Liver (tissue), 9 donors: ENCODE results near the gene F5. TPM values are rescaled to one million over a fixed set of nuclear protein-coding genes. Genes with fewer than 3 reads are reported as not detected.

Source experiments
- DNase-seq: peaks from one replicate; pipeline ENCODE4 v3.0.0-alpha.2; 2017; ENCODE audit warnings: low spot score
- H3K27ac ChIP-seq, 2 donors: one replicate each; pipeline ENCODE4 v1.7.0; 2013; ENCODE audit warnings: inconsistent platforms in 2 of 2, low read length in 2 of 2, control low read depth in 1 of 2, low read depth in 1 of 2, mild to moderate bottlenecking in 1 of 2
- H3K27me3 ChIP-seq, 4 donors: one replicate each; pipeline versions ENCODE4 v1.6.1 to v1.7.0; 2013; ENCODE audit warnings: low read length in 3 of 4, inconsistent platforms in 1 of 4, mild to moderate bottlenecking in 1 of 4, moderate library complexity in 1 of 4; ENCODE audit not compliant: control insufficient read depth in 4 of 4, insufficient read depth in 4 of 4
- H3K36me3 ChIP-seq, 4 donors: one replicate each; pipeline versions ENCODE4 v1.6.1 to v1.7.0; 2013; ENCODE audit warnings: low read length in 3 of 4, mild to moderate bottlenecking in 3 of 4, low read depth in 1 of 4, moderate library complexity in 1 of 4; ENCODE audit not compliant: control insufficient read depth in 4 of 4, insufficient read depth in 3 of 4
- H3K4me1 ChIP-seq, 4 donors: one replicate each; pipeline versions ENCODE4 v1.6.1 to v1.7.0; 2013; ENCODE audit warnings: low read length in 3 of 4, mild to moderate bottlenecking in 3 of 4, moderate library complexity in 1 of 4; ENCODE audit not compliant: control insufficient read depth in 4 of 4, insufficient read depth in 4 of 4
- H3K4me3 ChIP-seq, 3 donors: one replicate each; pipeline versions ENCODE4 v1.6.1 to v1.7.0; 2013; ENCODE audit warnings: low read length in 3 of 3, control low read depth in 1 of 3, low read depth in 1 of 3, mild to moderate bottlenecking in 1 of 3
- H3K9ac ChIP-seq, 2 donors: one replicate each; pipeline ENCODE4 v1.7.0; 2013; ENCODE audit warnings: low read length in 2 of 2, mild to moderate bottlenecking in 2 of 2, moderate library complexity in 2 of 2, control low read depth in 1 of 2, low read depth in 1 of 2
- H3K9me3 ChIP-seq, 4 donors: one replicate each; pipeline versions ENCODE4 v1.6.1 to v1.7.0; 2013; ENCODE audit warnings: low read length in 3 of 4; ENCODE audit not compliant: control insufficient read depth in 4 of 4
- CTCF ChIP-seq: fragments of 150-350 bp; IDR thresholded peaks from 2 replicates; pipeline ENCODE4 v1.5.1; 2017; ENCODE audit warnings: improper control_type of control experiment, low read depth, low read length; ENCODE audit not compliant: missing input control
- FOXA1 ChIP-seq: IDR thresholded peaks from 2 replicates; pipeline ENCODE4 v1.6.1; 2016; ENCODE audit warnings: antibody characterized with exemption
- HNF4A ChIP-seq, 2 donors: conservative IDR thresholded peaks; 2 replicates each; pipeline ENCODE4 v1.6.1; 2016; ENCODE audit warnings: antibody characterized with exemption in 2 of 2, mild to moderate bottlenecking in 2 of 2
- HNF4G ChIP-seq: IDR thresholded peaks from 2 replicates; pipeline ENCODE4 v1.6.1; 2016; ENCODE audit warnings: antibody characterized with exemption
- NR2F2 ChIP-seq: IDR thresholded peaks from 2 replicates; pipeline ENCODE4 v1.6.1; 2016; ENCODE audit warnings: antibody characterized with exemption
- RAD21 ChIP-seq, 2 donors: IDR thresholded peaks; 2 replicates each; pipeline ENCODE4 v1.6.1; 2016; ENCODE audit warnings: antibody characterized with exemption in 2 of 2, mild to moderate bottlenecking in 2 of 2
- RXRA ChIP-seq, 2 donors: IDR thresholded peaks; 2 replicates each; pipeline ENCODE4 v1.6.1; 2017 to 2018; ENCODE audit warnings: antibody characterized with exemption in 2 of 2, mild to moderate bottlenecking in 1 of 2
- SP1 ChIP-seq: IDR thresholded peaks from 2 replicates; pipeline ENCODE4 v1.6.1; 2018; ENCODE audit warnings: antibody characterized with exemption, mild to moderate bottlenecking
- TAF1 ChIP-seq: conservative IDR thresholded peaks from 2 replicates; pipeline ENCODE4 v1.6.1; 2016; ENCODE audit warnings: antibody characterized with exemption, mild to moderate bottlenecking
- WGBS: extraction: QIAGEN DNeasy Blood & Tissue Kit; methylation state at CpG from one replicate; pipeline ENCODE4 v1.1.7; 2013; 5-methylcytosine and 5-hydroxymethylcytosine counted together
- polyA plus RNA-seq, 2 donors: library from polyadenylated mRNA; stranded (reverse) in 1 of 2; unstranded in 1 of 2; fragments of 200-250 nt in 1 of 2; fragments of >200 nt in 1 of 2; fragmentation: Nextera tagmentation in 1 of 2; extraction: Ambion mirVana in 1 of 2; gene quantifications; one replicate each; pipeline versions ENCODE4 v1.2.1 to v1.2.3, GENCODE V29; 2013 to 2015
- total RNA-seq, 2 donors: library from RNA; depleted of rRNA; stranded (reverse); fragments of >200 nt; gene quantifications; one replicate each; pipeline ENCODE4 v1.2.3, GENCODE V29; 2014
- TF ChIP-seq, protein P1 (sequence below): IDR thresholded peaks from 2 replicates; pipeline ENCODE4 v1.6.1; 2016; ENCODE audit warnings: antibody characterized with exemption, mild to moderate bottlenecking
- TF ChIP-seq, protein P2 (sequence below): IDR thresholded peaks from 2 replicates; pipeline ENCODE4 v1.6.1; 2016; ENCODE audit warnings: antibody characterized with exemption
- donor health status: healthy.
- donor health status: healthy.
- donor health status: healthy.
- donor health status: healthy.
- donor health status: healthy.

The F5 gene
- total and polyA plus RNA-seq, 4 donors = 86.1 to 155 (median 129) TPM

GRCh38 chr1:169604781-169605560 lies 18.7 kb upstream of the F5 start:
- no peak for TF ChIP-seq NR2F2
- WGBS = 43% methylated on average over 5 of the region's 5 CpGs
- no peak for DNase-seq
- Histone ChIP-seq H3K4me1 (no peaks in the 10 kb centered on the region), H3K36me3 (no peaks in the 10 kb centered on the region), H3K9me3 (no peaks in the 10 kb centered on the region), H3K4me3 (no peak overlapping the region), H3K27me3 (no peaks in the 10 kb centered on the region), H3K27ac (no peak overlapping the region), H3K9ac (no peak overlapping the region)

GRCh38 chr1:169601096-169601881 lies 15.0 kb upstream of the F5 start:
- H3K4me3 ChIP-seq = no peak overlapping the region
- no peaks in the 10 kb centered on the region for H3K36me3 ChIP-seq
- H3K9ac ChIP-seq = no peak overlapping the region
- H3K9me3 ChIP-seq = no peaks in the 10 kb centered on the region
- no peak overlapping the region for H3K27ac ChIP-seq
- H3K4me1 ChIP-seq = peaks cover 0 to 6% (median 2%) of the 10 kb centered on the region in 4 donors
- H3K27me3 ChIP-seq = no peaks in the 10 kb centered on the region
- peak; percentile 58 for TF ChIP-seq CTCF
- no peak for TF ChIP-seq HNF4A (conservative IDR thresholded peaks at IDR 0.05)
- TF ChIP-seq RAD21 (IDR thresholded peaks at IDR 0.05) = peak; percentile 86 to 88
- DNase-seq = no peak
- WGBS = 36% methylated on average over 3 of the region's 3 CpGs

DNA sequence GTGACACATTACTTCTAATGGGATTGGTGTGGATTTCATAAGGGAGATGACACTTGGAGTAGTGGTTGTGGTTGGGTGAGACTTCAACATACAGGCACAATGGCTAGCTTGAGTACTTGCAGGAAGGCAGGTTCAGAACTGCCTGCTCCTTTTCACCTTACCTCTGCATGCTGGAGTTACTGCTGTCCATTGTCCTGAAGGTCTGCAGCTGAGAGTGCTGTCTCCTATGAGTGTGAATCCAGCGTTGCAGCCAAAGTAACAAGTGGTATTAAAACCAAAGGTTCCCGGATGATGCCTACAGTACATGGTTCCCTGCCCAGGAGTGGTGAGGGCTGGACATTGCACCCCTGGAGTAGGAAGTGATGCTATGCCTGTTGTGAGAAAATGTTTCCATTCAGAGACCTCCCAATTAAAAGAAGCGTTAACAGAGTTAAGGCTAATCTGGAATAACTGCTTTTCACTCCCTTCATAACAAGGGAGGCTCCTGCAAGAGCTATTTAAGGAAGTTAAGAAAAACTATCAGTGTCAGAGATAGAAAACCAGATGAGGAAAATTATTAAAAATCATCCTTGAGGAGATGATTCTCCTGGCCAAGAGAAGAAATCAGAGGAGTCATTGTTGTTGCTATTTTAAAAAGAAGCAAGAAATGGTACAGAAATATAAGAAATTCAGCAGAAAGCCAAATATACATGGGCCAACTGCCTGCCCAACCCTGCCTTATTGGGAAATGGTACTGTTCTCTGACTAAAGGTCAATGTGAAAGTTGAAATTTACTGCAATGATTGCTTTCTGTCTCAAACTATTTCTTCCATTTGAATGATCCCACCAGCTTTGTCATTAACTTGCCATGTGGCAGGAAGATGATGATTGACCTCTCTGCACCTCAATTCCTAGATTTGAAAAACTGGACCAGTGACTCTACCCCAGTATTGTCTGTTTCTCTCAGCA lies 9.8 kb upstream of the F5 start:
- no peaks in the 10 kb centered on the region for H3K9me3 ChIP-seq
- 52% methylated on average over 3 of the region's 3 CpGs for WGBS
- no peak overlapping the region for H3K9ac ChIP-seq
- H3K27me3 ChIP-seq = no peaks in the 10 kb centered on the region
- no peak overlapping the region for H3K4me3 ChIP-seq
- H3K27ac ChIP-seq = no peak overlapping the region
- TF ChIP-seq RAD21 (IDR thresholded peaks at IDR 0.05) (peak in 1 of 2 donors; percentile 33), SP1 (peak; percentile 40), RXRA (IDR thresholded peaks at IDR 0.05) (peak; percentile 31 to 47), TAF1 (no peak), FOXA1 (no peak), HNF4A (conservative IDR thresholded peaks at IDR 0.05) (peak; percentile 68 to 74), HNF4G (peak; percentile 48)
- TF ChIP-seq, protein P1, sequence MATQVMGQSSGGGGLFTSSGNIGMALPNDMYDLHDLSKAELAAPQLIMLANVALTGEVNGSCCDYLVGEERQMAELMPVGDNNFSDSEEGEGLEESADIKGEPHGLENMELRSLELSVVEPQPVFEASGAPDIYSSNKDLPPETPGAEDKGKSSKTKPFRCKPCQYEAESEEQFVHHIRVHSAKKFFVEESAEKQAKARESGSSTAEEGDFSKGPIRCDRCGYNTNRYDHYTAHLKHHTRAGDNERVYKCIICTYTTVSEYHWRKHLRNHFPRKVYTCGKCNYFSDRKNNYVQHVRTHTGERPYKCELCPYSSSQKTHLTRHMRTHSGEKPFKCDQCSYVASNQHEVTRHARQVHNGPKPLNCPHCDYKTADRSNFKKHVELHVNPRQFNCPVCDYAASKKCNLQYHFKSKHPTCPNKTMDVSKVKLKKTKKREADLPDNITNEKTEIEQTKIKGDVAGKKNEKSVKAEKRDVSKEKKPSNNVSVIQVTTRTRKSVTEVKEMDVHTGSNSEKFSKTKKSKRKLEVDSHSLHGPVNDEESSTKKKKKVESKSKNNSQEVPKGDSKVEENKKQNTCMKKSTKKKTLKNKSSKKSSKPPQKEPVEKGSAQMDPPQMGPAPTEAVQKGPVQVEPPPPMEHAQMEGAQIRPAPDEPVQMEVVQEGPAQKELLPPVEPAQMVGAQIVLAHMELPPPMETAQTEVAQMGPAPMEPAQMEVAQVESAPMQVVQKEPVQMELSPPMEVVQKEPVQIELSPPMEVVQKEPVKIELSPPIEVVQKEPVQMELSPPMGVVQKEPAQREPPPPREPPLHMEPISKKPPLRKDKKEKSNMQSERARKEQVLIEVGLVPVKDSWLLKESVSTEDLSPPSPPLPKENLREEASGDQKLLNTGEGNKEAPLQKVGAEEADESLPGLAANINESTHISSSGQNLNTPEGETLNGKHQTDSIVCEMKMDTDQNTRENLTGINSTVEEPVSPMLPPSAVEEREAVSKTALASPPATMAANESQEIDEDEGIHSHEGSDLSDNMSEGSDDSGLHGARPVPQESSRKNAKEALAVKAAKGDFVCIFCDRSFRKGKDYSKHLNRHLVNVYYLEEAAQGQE = peak; percentile 100
- TF ChIP-seq, protein P2, sequence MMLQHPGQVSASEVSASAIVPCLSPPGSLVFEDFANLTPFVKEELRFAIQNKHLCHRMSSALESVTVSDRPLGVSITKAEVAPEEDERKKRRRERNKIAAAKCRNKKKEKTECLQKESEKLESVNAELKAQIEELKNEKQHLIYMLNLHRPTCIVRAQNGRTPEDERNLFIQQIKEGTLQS = no peak
- peaks cover 0 to 15% (median 12%) of the 10 kb centered on the region in 4 donors for H3K4me1 ChIP-seq
- H3K36me3 ChIP-seq = no peaks in the 10 kb centered on the region
- no peak for DNase-seq
